Activated CD8-positive, alpha-beta memory T cell treated with anti-CD3 and anti-CD28 coated beads for 24 hours (primary cell): ENCODE results near the gene PLA2G15.
"Not testable (repeated sequence)": the region's sequence is repeated elsewhere in the genome, so short reads cannot be mapped to it uniquely, and the experiment has no call there.

ENCODE experiments used
- DNase-seq: peaks from one replicate; pipeline ENCODE4 v3.0.0-alpha.2; 2020

Gene PLA2G15

GRCh38 chr16:68281368-68282063 is 36.3 kb downstream of the PLA2G15 start:
- DNase-seq, result no peak

GRCh38 chr16:68282064-68282452 is 36.9 kb downstream of the PLA2G15 start:
- DNase-seq, result no peak

GRCh38 chr16:68283346-68283745 is 38.2 kb downstream of the PLA2G15 start:
- DNase-seq, result no peak

GRCh38 chr16:68283801-68284598 is 38.8 kb downstream of the PLA2G15 start:
- DNase-seq, result no peak

DNA sequence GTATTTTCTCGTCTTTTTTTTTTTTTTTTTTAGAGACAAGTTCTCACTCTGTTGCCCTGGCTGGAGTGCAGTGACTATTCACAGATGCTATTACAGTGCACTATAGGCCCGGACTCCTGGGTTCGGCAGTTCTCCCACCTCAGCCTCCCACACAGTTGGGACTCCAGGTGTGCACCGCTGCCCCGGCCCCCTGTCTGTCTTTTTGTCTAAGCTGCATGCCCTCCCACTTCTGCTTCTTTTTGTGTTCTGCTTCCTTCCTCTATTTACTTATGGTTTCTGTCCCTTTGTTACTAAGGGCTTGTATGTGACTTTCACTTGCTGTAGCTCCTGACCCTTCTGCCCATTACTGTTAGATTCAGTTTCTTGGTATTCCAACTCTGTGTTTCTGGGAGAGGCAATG is 39.7 kb downstream of the PLA2G15 start:
- DNase-seq, result no peak

DNA sequence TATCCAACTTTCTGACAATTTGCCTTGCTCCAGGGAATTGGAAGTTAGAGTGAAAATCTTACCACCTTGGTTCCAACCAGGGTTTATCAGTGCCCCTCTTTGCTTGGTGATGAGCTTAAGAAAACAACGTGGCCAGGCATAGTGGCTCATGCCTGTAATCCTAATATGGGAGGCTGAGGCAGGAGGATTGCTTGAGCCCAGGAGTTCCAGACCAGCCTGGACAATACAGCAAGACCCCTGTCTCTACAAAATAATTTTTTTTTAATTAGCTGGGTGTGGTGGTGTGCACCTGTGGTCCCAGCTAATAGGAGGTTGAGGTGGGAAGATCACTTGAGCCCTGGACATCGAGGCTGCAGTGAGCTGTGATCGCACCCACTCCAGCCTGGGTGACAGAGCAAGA is 40.5 kb downstream of the PLA2G15 start:
- DNase-seq, result no peak

GRCh38 chr16:68286153-68287074 is 41.2 kb downstream of the PLA2G15 start:
- DNase-seq, result no peak

GRCh38 chr16:68287276-68288251 is 42.4 kb downstream of the PLA2G15 start:
- DNase-seq, result no peak

- no peak for DNase-seq
Measured at GRCh38 chr16:68288252-68288650, 43.1 kb downstream of the PLA2G15 start.

- not testable (repeated sequence) for DNase-seq
Measured at GRCh38 chr16:68288796-68289195, 43.6 kb downstream of the PLA2G15 start.

DNA sequence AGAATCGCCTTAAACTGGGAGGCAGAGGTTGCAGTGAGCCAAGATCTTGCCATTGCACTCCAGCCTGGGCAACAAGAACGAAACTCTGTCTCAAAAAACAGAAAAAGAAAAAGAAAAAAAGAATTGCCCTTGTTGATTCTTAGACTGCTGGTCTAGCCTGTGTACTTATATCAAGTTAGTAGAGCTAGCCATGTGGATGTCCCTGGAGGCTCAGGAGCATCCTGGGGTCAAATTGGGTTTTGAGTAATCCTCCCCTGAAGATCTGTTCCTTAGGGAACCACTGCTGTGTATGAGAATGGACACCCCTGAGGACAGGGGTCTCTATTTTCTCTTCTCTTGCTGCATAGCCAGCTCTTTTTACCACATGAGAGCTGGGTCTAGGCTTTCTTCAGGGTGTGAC is 44.0 kb downstream of the PLA2G15 start:
- DNase-seq, result no peak

- peak; percentile 76 for DNase-seq
Measured at GRCh38 chr16:68289621-68290329, 44.6 kb downstream of the PLA2G15 start.

DNA sequence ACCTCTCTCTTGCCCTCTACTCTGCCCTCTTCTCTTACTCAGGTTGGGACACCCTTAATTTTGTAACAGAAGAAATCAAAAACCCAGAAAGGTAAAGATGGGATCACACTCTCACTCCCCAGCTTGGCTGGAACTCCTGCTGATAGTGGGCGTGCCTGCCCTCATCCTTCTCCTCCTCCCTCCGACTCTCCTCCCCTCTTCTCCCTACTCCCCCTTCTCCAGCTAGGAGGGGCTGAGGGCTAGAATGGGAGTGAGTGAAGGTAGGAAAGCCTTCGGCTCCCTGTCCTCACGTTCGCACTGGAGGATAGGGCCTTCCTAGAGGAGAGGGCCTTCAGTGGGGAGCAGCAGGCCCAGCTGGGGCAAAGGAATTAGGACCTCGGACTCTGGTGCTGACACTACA is 45.3 kb downstream of the PLA2G15 start:
- no peak for DNase-seq

DNA sequence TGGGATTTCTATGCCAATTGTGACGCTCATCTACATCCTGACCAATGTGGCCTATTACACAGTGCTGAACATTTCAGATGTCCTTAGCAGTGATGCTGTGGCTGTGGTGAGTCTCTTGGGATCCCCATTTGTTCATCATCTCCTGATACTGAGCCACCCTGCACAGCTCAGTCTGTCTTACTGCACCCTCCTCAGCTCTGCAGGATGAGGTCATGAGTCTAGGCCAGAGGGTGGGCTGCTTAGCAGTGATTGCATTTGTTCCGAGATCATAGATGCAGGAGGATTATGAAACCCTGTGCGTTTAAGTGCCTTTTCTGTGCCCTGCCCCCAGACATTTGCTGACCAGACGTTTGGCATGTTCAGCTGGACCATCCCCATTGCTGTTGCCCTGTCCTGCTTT is 46.1 kb downstream of the PLA2G15 start:
- no peak for DNase-seq

DNA sequence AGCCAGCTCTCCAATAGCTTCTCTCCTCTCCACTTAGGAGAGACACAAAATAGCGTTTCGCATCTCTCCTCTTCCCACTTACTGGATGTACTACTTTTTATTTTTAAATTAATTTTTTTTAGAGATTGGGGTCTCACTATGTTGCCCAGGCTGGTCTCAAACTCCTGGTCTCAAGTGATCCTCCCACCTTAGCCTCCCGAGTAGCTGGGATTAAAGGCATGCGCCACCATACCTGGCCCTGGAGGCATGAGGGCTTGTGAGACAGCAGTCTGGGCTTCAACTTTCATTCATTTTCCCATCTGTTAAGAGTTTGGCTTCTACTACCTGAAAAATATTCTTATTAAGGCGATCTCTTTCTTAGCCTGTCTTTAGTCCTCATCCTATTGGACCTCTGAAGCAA is 47.3 kb downstream of the PLA2G15 start:
- DNase-seq, result no peak

- DNase-seq, result no peak
Measured at GRCh38 chr16:68296291-68296690, 51.1 kb downstream of the PLA2G15 start.

DNA sequence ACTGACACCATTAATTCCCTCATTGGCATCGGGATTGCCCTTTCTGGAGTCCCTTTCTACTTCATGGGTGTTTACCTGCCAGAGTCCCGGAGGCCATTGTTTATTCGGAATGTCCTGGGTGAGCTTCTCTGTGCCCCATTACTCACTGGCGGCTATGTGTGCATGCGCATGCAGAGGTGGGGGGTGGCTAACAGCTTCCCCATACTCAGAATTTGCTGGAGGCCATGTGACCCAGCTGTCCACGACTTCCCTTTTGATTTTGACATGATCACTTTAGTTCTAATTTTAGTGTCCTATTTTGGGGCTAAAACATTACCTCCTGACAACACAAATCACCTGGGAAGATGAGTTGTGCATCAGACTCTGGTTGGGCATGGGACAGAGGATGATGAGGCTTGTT is 51.5 kb downstream of the PLA2G15 start:
- DNase-seq, result no peak

GRCh38 chr16:68297908-68298307 is 52.7 kb downstream of the PLA2G15 start:
- DNase-seq, result no peak

- DNase-seq, result no peak
Measured at GRCh38 chr16:68298312-68298711, 53.1 kb downstream of the PLA2G15 start.

DNA sequence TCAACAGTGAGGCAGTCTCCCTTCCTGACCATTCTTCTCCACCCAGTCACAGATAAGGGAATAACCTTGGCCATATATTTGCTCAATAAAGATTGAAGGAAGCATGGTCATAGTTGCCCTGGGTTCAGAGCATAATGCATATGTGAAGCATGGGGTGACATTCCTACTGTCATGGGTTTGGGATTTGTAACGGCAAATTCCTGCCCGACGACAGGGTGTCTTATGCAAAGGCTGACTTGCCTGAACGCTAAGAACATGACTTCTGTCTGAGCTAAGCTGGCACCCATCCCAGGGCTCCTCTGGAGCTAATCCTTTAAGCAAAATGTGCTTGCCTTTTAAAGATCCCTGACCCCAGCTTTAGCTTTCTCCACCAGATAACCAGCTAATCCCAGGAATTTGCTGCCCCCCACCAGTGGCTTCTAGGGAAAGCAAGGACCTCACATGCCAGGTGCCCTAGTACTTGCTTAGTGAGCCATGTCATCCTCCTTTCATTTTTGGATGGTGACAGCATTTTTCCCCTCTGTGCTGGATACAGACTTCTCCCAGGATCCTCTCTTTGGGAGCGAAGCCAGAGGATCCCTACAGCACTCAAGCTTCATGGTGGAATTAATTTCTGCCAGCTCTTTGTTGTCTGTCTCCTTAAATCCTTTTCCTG is 53.9 kb downstream of the PLA2G15 start:
- DNase-seq, result no peak
